A673 (cell line): ENCODE measurements around the gene TCAIM. TPM values are rescaled to one million over a fixed set of nuclear protein-coding genes. Genes with fewer than 3 reads are reported as not detected.
"Not testable (repeated sequence)": the region's sequence is repeated elsewhere in the genome, so short reads cannot be mapped to it uniquely, and the experiment has no call there.

Source experiments
- BruUV-seq: library from RNA; stranded (reverse); fragments of 400-500 nt; replicated peaks from 2 replicates; lab custom pipeline; 2021; lab: Mats Ljungman, UMichigan
- CTCF ChIA-PET: fragments of 300-600 bp; sonication (Branson Sonifier 250); formaldehyde crosslinking; loops from one replicate; lab custom pipeline; 2022; ENCODE audit warnings: antibody characterized with exemption; lab: Charles Lee
- POLR2A ChIA-PET: fragments of 300-600 bp; sonication (Branson Sonifier 250); formaldehyde crosslinking; loops from one replicate; lab custom pipeline; 2022; ENCODE audit warnings: antibody characterized with exemption; ENCODE audit not compliant: low non-redundant PET; lab: Charles Lee
- DNase-seq: peaks from one replicate; pipeline ENCODE4 v3.0.0-alpha.2; 2015; ENCODE audit warnings: low spot score
- H3K27ac ChIP-seq: fragments of 200-600 bp; sonication (generic); 2 replicates; pipeline ENCODE4 v1.5.1; 2016; ENCODE audit warnings: mixed run types, low read depth, mild to moderate bottlenecking, mixed read lengths, antibody characterized with exemption, low read length; ENCODE audit not compliant: poor library complexity, severe bottlenecking
- H3K27me3 ChIP-seq: fragments of 200-600 bp; sonication (generic); replicated peaks from 2 replicates; pipeline ENCODE4 v1.6.1; 2017; ENCODE audit warnings: mixed run types, low read depth, mild to moderate bottlenecking, mixed read lengths, antibody characterized with exemption, low read length; ENCODE audit not compliant: insufficient read depth, poor library complexity
- H3K36me3 ChIP-seq: fragments of 200-600 bp; sonication (generic); 2 replicates; pipeline ENCODE4 v1.6.1; 2016; ENCODE audit warnings: mixed run types, mild to moderate bottlenecking, mixed read lengths, antibody characterized with exemption, low read length; ENCODE audit not compliant: insufficient read depth, poor library complexity, severe bottlenecking
- H3K4me1 ChIP-seq: fragments of 200-600 bp; sonication (generic); 2 replicates; pipeline ENCODE4 v1.6.1; 2017; ENCODE audit warnings: mixed run types, mild to moderate bottlenecking, mixed read lengths, antibody characterized with exemption, low read length; ENCODE audit not compliant: insufficient read depth, poor library complexity, severe bottlenecking
- H3K4me3 ChIP-seq: fragments of 200-600 bp; sonication (generic); 2 replicates; pipeline ENCODE4 v1.5.1; 2016; ENCODE audit warnings: low read depth, mixed run types, mild to moderate bottlenecking, mixed read lengths, low read length; ENCODE audit not compliant: poor library complexity, severe bottlenecking
- H3K9me3 ChIP-seq: fragments of 200-600 bp; sonication (generic); 2 replicates; pipeline ENCODE4 v1.6.1; 2016; ENCODE audit warnings: mixed run types, low read depth, mild to moderate bottlenecking, mixed read lengths, antibody characterized with exemption, low read length; ENCODE audit not compliant: poor library complexity, severe bottlenecking
- CTCF ChIP-seq: fragments of 300-800, 200-600 bp; sonication (generic); conservative IDR thresholded peaks from 2 replicates; pipeline ENCODE4 v1.5.1; 2017; ENCODE audit warnings: low read depth, mild to moderate bottlenecking, antibody characterized with exemption, low read length, moderate library complexity, mixed read lengths
- EZH2 ChIP-seq: fragments of 200-600 bp; sonication (generic); IDR thresholded peaks from 2 replicates; pipeline ENCODE4 v1.6.1; 2017; ENCODE audit warnings: borderline replicate concordance, low read depth, mild to moderate bottlenecking, mixed read lengths, antibody characterized with exemption, low read length; ENCODE audit not compliant: poor library complexity, severe bottlenecking
- intact Hi-C: fragments of 100-400 bp; cut with micrococcal nuclease; formaldehyde crosslinking; loops from one replicate; pipeline ENCODE4 v1.10.0; 2022; ENCODE audit not compliant: unreplicated experiment
- total RNA-seq: library from RNA; stranded (reverse); gene quantifications from 2 replicates; pipeline ENCODE4 v1.2.3, GENCODE V29; 2021

Gene TCAIM
- total RNA-seq, 1 experiment from 2014 or later, result 21.7 TPM

GRCh38 chr3:44392489-44392888 lies 53.9 kb downstream of the TCAIM start:
- no peak for TF ChIP-seq EZH2
- TF ChIP-seq CTCF, result no peak
- no peak for DNase-seq
- POLR2A ChIA-PET, result no interaction called here
- H3K27me3 ChIP-seq, result no peaks in the 10 kb centered on the region
- no peak overlapping the region for H3K4me3 ChIP-seq
- CTCF ChIA-PET, result no interaction called here
- H3K4me1 ChIP-seq, result no peaks in the 10 kb centered on the region
- H3K36me3 ChIP-seq, result no peaks in the 10 kb centered on the region
- no TSS peak for BruUV-seq
- intact Hi-C loops, result no loop called here
- no peaks in the 10 kb centered on the region for H3K9me3 ChIP-seq
- no peak overlapping the region for H3K27ac ChIP-seq

- BruUV-seq, result no TSS peak
- Histone ChIP-seq H3K27me3 (no peaks in the 10 kb centered on the region), H3K27ac (no peak overlapping the region), H3K36me3 (no peaks in the 10 kb centered on the region), H3K4me3 (no peak overlapping the region), H3K4me1 (no peaks in the 10 kb centered on the region), H3K9me3 (no peaks in the 10 kb centered on the region)
- ChIA-PET CTCF (no interaction called here), POLR2A (no interaction called here)
- intact Hi-C loops, result no loop called here
- TF ChIP-seq EZH2, result no peak
- no peak for TF ChIP-seq CTCF
- no peak for DNase-seq
Observed at GRCh38 chr3:44395714-44396113, 57.1 kb downstream of the TCAIM start.

GRCh38 chr3:44396200-44397171 lies 57.9 kb downstream of the TCAIM start:
- H3K4me1 ChIP-seq, result no peaks in the 10 kb centered on the region
- DNase-seq, result no peak
- no TSS peak for BruUV-seq
- H3K36me3 ChIP-seq, result no peaks in the 10 kb centered on the region
- CTCF ChIA-PET, result no interaction called here
- intact Hi-C loops, result no loop called here
- H3K4me3 ChIP-seq, result no peak overlapping the region
- no peaks in the 10 kb centered on the region for H3K27me3 ChIP-seq
- H3K9me3 ChIP-seq, result no peaks in the 10 kb centered on the region
- POLR2A ChIA-PET, result interaction anchor here (0.5 kb wide), 1 partner anchor 65 kb away, joined by 4 read pairs; no protein-coding TSS in a partner anchor
- no peak for TF ChIP-seq CTCF
- no peak for TF ChIP-seq EZH2
- H3K27ac ChIP-seq, result no peak overlapping the region

- BruUV-seq, CTCF ChIA-PET: not testable (repeated sequence)
Observed at GRCh38 chr3:44398271-44398670, 59.7 kb downstream of the TCAIM start.

More at GRCh38 chr3:44398271-44398670, 59.7 kb downstream of the TCAIM start:
- H3K9me3 ChIP-seq, H3K4me1 ChIP-seq, H3K27me3 ChIP-seq, H3K4me3 ChIP-seq, H3K27ac ChIP-seq, POLR2A ChIA-PET, intact Hi-C loops, H3K36me3 ChIP-seq, DNase-seq: not testable (repeated sequence)
